Measurements from ENCODE around the gene FAM162A.

DNA sequence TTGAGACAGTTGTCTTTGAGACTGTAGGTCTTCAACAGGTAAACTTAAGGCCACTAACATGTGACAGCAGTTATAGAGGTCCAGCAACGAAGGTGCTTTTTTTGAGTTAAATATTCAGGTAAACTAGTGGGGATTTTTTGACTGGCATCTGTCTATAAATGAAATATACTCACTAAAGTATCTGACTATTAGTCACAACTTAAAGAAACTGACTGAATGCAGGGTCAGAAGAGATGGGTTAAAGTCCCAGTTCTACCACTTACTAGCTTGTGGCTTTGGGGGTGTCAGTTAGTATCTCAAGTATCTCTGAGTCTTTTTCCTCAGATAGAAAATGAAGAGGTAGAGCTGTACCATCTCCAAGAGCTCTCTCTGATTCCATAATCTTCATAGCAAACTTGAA, 18.9 kb upstream of the FAM162A start:
- TF ChIP-seq CTCF (IDR thresholded peaks at IDR 0.05; ENCODE audit: insufficient read depth, low read depth, low read length) (no peak), EZH2 (IDR thresholded peaks at IDR 0.05; ENCODE audit: insufficient read depth, low read length) (no peak)

Data from astrocyte (in vitro differentiated cells and primary cell).